Measurements from ENCODE around the gene SPATA6L.

Gene SPATA6L

DNA sequence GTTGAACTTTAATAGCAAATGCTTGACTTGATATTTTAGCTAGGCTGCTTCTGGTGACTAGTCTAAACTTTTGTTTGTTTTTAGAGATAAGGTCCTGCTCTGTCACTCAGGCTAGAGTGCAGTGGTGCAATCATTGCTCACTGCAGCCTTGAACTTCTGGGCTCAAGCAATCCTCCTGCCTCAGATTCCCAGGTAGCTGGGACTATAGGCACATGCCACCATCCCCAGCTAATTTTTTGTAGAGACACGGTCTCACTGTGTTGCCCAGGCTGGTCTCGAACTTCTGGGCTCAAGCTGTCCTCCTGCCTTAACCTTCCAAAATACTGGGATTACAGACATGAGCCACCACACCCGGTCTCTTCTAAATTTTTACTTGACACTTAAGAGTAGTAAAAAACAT lies 33.8 kb upstream of the SPATA6L start:
- no peak overlapping the region for H3K9ac ChIP-seq
- no peak overlapping the region for H3K27ac ChIP-seq
- no peaks in the 10 kb centered on the region for H3K36me3 ChIP-seq (ENCODE audit: control insufficient read depth, insufficient read depth, low read length)

GRCh38 chr9:4691795-4692194 lies 25.5 kb upstream of the SPATA6L start:
- no peak overlapping the region for H3K4me3 ChIP-seq (ENCODE audit: low read depth, low read length)
- no peak for TF ChIP-seq CTCF (IDR thresholded peaks at IDR 0.05)
- no peaks in the 10 kb centered on the region for H3K4me1 ChIP-seq
- no peak overlapping the region for H3K27ac ChIP-seq
- H3K9me3 ChIP-seq (ENCODE audit: control insufficient read depth, low read length): no peaks in the 10 kb centered on the region
- H3K27me3 ChIP-seq (ENCODE audit: control insufficient read depth, insufficient read depth, low read length): no peaks in the 10 kb centered on the region
- H3K79me2 ChIP-seq: no peaks in the 10 kb centered on the region
- H3K36me3 ChIP-seq (ENCODE audit: control insufficient read depth, insufficient read depth, low read length): no peaks in the 10 kb centered on the region
- no peak overlapping the region for H3K9ac ChIP-seq
- no peak overlapping the region for H3K4me2 ChIP-seq (ENCODE audit: low read length)
- H2AFZ ChIP-seq: no peak overlapping the region

More for the DNA sequence above, 33.8 kb upstream of the SPATA6L start:
- no peak overlapping the region for H2AFZ ChIP-seq
- H3K4me3 ChIP-seq (ENCODE audit: low read depth, low read length): no peak overlapping the region
- H3K27me3 ChIP-seq (ENCODE audit: control insufficient read depth, insufficient read depth, low read length): no peaks in the 10 kb centered on the region
- H3K79me2 ChIP-seq: no peaks in the 10 kb centered on the region
- TF ChIP-seq CTCF (IDR thresholded peaks at IDR 0.05): no peak
- H3K4me1 ChIP-seq: no peaks in the 10 kb centered on the region
- H3K4me2 ChIP-seq (ENCODE audit: low read length): no peak overlapping the region
- no peaks in the 10 kb centered on the region for H3K9me3 ChIP-seq (ENCODE audit: control insufficient read depth, low read length)

- Histone ChIP-seq H2AFZ (no peak overlapping the region), H3K79me2 (no peaks in the 10 kb centered on the region), H3K4me2 (ENCODE audit: low read length) (no peak overlapping the region), H3K9me3 (ENCODE audit: control insufficient read depth, low read length) (no peaks in the 10 kb centered on the region), H3K9ac (no peak overlapping the region), H3K4me1 (no peaks in the 10 kb centered on the region), H3K4me3 (ENCODE audit: low read depth, low read length) (no peak overlapping the region), H3K27ac (no peak overlapping the region), H3K36me3 (ENCODE audit: control insufficient read depth, insufficient read depth, low read length) (no peaks in the 10 kb centered on the region), H3K27me3 (ENCODE audit: control insufficient read depth, insufficient read depth, low read length) (no peaks in the 10 kb centered on the region)
- TF ChIP-seq CTCF (IDR thresholded peaks at IDR 0.05): no peak
These were observed 23.9 kb upstream of the SPATA6L start for GRCh38 chr9:4690144-4690543.

GRCh38 chr9:4689687-4690104 lies 23.4 kb upstream of the SPATA6L start:
- no peaks in the 10 kb centered on the region for H3K79me2 ChIP-seq
- no peaks in the 10 kb centered on the region for H3K9me3 ChIP-seq (ENCODE audit: control insufficient read depth, low read length)
- no peak overlapping the region for H3K4me3 ChIP-seq (ENCODE audit: low read depth, low read length)
- H3K27me3 ChIP-seq (ENCODE audit: control insufficient read depth, insufficient read depth, low read length): no peaks in the 10 kb centered on the region
- TF ChIP-seq CTCF (IDR thresholded peaks at IDR 0.05): no peak
- no peak overlapping the region for H3K4me2 ChIP-seq (ENCODE audit: low read length)
- no peak overlapping the region for H2AFZ ChIP-seq
- H3K4me1 ChIP-seq: no peaks in the 10 kb centered on the region
- H3K36me3 ChIP-seq (ENCODE audit: control insufficient read depth, insufficient read depth, low read length): no peaks in the 10 kb centered on the region
- no peak overlapping the region for H3K27ac ChIP-seq
- H3K9ac ChIP-seq: no peak overlapping the region

DNA sequence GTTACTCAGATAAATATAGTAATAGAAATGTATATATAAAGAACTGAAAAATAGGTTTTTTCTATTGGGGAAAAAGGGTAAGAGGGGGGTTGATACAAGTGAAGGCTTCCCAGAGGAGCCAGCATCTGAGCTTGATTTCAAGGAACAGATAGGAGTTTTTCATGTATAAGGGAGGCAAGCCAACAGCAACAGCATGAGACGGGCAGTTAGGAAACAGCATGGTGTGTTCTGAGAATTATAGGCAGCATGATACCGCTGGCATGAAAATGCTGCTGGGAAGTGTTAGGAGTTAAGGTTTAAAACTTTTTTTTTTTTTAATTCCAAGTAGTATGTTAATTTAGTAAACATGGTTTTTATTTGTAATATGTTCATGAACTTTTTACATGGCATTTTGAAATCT lies 22.7 kb upstream of the SPATA6L start:
- no peak for TF ChIP-seq CTCF (IDR thresholded peaks at IDR 0.05)
- Histone ChIP-seq H3K9ac (no peak overlapping the region), H3K9me3 (ENCODE audit: control insufficient read depth, low read length) (no peaks in the 10 kb centered on the region), H3K36me3 (ENCODE audit: control insufficient read depth, insufficient read depth, low read length) (no peaks in the 10 kb centered on the region), H3K27me3 (ENCODE audit: control insufficient read depth, insufficient read depth, low read length) (no peaks in the 10 kb centered on the region), H3K4me2 (ENCODE audit: low read length) (no peak overlapping the region), H3K4me1 (no peaks in the 10 kb centered on the region), H3K27ac (no peak overlapping the region), H3K4me3 (ENCODE audit: low read depth, low read length) (no peak overlapping the region), H2AFZ (no peak overlapping the region), H3K79me2 (no peaks in the 10 kb centered on the region)

Data from parathyroid adenoma (tissue), 2 donors.